ENCODE measurements around the gene KHDRBS2.

The KHDRBS2 gene

GRCh38 chr6:61640463-61640862, 645.6 kb downstream of the KHDRBS2 start:
- Histone ChIP-seq H3K27ac (no peak overlapping the region), H3K9ac (no peak overlapping the region), H3K79me2 (ENCODE audit: insufficient read depth, low read depth) (no peaks in the 10 kb centered on the region), H3K4me3 (IDR thresholded peaks at IDR 0.05; ENCODE audit: insufficient read depth, low read depth, low read length) (no peak overlapping the region), H3K4me2 (no peak overlapping the region), H2AFZ (ENCODE audit: low read depth) (no peak overlapping the region), H4K20me1 (ENCODE audit: insufficient read depth) (no peaks in the 10 kb centered on the region), H3K4me1 (ENCODE audit: low read depth, poor library complexity, severe bottlenecking) (no peaks in the 10 kb centered on the region), H3K27me3 (ENCODE audit: insufficient read depth, low read depth) (no peaks in the 10 kb centered on the region), H3K36me3 (ENCODE audit: insufficient read depth) (no peaks in the 10 kb centered on the region)
- TF ChIP-seq CTCF (conservative IDR thresholded peaks at IDR 0.05; ENCODE audit: low read depth, low read length), result no peak
